ENCODE measurements around the gene DNAH12.
"Not testable (repeated sequence)": the region's sequence is repeated elsewhere in the genome, so short reads cannot be mapped to it uniquely, and the experiment has no call there.

The DNAH12 gene

GRCh38 chr3:57538465-57538864, 5.7 kb downstream of the DNAH12 start:
- no peak for DNase-seq

- no peak for DNase-seq
Observed at GRCh38 chr3:57530071-57530608, 14.0 kb downstream of the DNAH12 start.

- no peak for DNase-seq
Observed at GRCh38 chr3:57518276-57518915, 25.7 kb downstream of the DNAH12 start.

- no peak for DNase-seq
Observed at GRCh38 chr3:57512166-57512565, 32.0 kb downstream of the DNAH12 start.

GRCh38 chr3:57505901-57506300, 38.2 kb downstream of the DNAH12 start:
- DNase-seq: no peak

- no peak for DNase-seq
Observed at GRCh38 chr3:57500506-57500905, 43.6 kb downstream of the DNAH12 start.

- no peak for DNase-seq
Observed at GRCh38 chr3:57497904-57498303, 46.2 kb downstream of the DNAH12 start.

- DNase-seq: no peak
Observed at GRCh38 chr3:57484563-57484962, 59.6 kb downstream of the DNAH12 start.

GRCh38 chr3:57477193-57477592, 67.0 kb downstream of the DNAH12 start:
- not testable (repeated sequence) for DNase-seq

GRCh38 chr3:57464801-57465200, 79.3 kb downstream of the DNAH12 start:
- no peak for DNase-seq

GRCh38 chr3:57464011-57464410, 80.1 kb downstream of the DNAH12 start:
- no peak for DNase-seq

GRCh38 chr3:57451150-57451846, 92.8 kb downstream of the DNAH12 start:
- no peak for DNase-seq

- DNase-seq: not testable (repeated sequence)
Observed at GRCh38 chr3:57449276-57449847, 94.8 kb downstream of the DNAH12 start.

GRCh38 chr3:57448489-57448888, 95.7 kb downstream of the DNAH12 start:
- DNase-seq: not testable (repeated sequence)

GRCh38 chr3:57446318-57446841, 97.8 kb downstream of the DNAH12 start:
- DNase-seq: no peak

GRCh38 chr3:57444469-57444868, 99.7 kb downstream of the DNAH12 start:
- DNase-seq: no peak

- DNase-seq: not testable (repeated sequence)
Observed at GRCh38 chr3:57440144-57440543, 104.0 kb downstream of the DNAH12 start.

- DNase-seq: not testable (repeated sequence)
Observed at GRCh38 chr3:57438460-57438859, 105.7 kb downstream of the DNAH12 start.

- no peak for DNase-seq
Observed at GRCh38 chr3:57436195-57436761, 107.9 kb downstream of the DNAH12 start.

GRCh38 chr3:57434041-57434440, 110.1 kb downstream of the DNAH12 start:
- no peak for DNase-seq

GRCh38 chr3:57423335-57423734, 120.8 kb downstream of the DNAH12 start:
- DNase-seq: no peak

GRCh38 chr3:57421336-57421735, 122.8 kb downstream of the DNAH12 start:
- DNase-seq: no peak

GRCh38 chr3:57420001-57420400, 124.1 kb downstream of the DNAH12 start:
- DNase-seq: no peak
